WTC11 (cell line): ENCODE measurements around the gene RGMB.

Experiments
- EMX1 ChIP-seq: fragments of 250-450 bp; sonication (Bioruptor Pico); IDR thresholded peaks from 2 replicates; pipeline ENCODE4 v1.8.0; 2021; ENCODE audit warnings: mild to moderate bottlenecking
- SP1 ChIP-seq: sonication (generic); formaldehyde crosslinking; conservative IDR thresholded peaks from 2 replicates; pipeline ENCODE4 v1.8.1; 2022; ENCODE audit warnings: missing genetic modification reagents
- TF ChIP-seq, protein P1 (sequence below): fragments of 200-600 bp; IDR thresholded peaks from 2 replicates; pipeline ENCODE4 v1.8.0; 2022; ENCODE audit warnings: antibody characterized with exemption
- TF ChIP-seq, protein P2 (sequence below): sonication (generic); formaldehyde crosslinking; IDR thresholded peaks from 2 replicates; pipeline ENCODE4 v1.8.0; 2022; ENCODE audit warnings: mild to moderate bottlenecking, missing genetic modification reagents
- TF ChIP-seq, protein P3 (sequence below): sonication (generic); formaldehyde crosslinking; IDR thresholded peaks from 2 replicates; pipeline ENCODE4 v1.8.0; 2022; ENCODE audit warnings: mild to moderate bottlenecking, missing genetic modification reagents

DNA sequence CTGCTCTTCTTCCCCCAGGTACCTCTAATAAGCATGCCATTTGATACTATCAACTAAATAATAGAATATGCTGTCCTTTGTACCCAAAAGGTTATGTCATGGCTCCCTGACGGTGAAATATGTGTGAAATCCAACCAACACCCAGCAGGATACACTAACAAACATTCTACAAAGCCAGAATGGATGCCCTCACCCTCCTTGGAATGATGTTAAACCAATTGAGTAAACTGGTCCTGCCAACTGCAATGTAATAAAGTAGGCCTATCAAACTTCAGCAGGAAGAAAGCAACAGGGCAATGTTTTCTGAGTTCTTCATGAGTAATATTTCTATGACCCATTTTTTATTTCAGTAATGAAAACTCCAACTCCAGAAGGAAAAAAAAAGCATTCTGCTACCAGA lies 24.9 kb downstream of the RGMB start:
- TF ChIP-seq, protein P1, sequence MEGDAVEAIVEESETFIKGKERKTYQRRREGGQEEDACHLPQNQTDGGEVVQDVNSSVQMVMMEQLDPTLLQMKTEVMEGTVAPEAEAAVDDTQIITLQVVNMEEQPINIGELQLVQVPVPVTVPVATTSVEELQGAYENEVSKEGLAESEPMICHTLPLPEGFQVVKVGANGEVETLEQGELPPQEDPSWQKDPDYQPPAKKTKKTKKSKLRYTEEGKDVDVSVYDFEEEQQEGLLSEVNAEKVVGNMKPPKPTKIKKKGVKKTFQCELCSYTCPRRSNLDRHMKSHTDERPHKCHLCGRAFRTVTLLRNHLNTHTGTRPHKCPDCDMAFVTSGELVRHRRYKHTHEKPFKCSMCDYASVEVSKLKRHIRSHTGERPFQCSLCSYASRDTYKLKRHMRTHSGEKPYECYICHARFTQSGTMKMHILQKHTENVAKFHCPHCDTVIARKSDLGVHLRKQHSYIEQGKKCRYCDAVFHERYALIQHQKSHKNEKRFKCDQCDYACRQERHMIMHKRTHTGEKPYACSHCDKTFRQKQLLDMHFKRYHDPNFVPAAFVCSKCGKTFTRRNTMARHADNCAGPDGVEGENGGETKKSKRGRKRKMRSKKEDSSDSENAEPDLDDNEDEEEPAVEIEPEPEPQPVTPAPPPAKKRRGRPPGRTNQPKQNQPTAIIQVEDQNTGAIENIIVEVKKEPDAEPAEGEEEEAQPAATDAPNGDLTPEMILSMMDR = no peak
- no peak for TF ChIP-seq EMX1 (CRISPR knock-in tag)
- TF ChIP-seq, protein P2, sequence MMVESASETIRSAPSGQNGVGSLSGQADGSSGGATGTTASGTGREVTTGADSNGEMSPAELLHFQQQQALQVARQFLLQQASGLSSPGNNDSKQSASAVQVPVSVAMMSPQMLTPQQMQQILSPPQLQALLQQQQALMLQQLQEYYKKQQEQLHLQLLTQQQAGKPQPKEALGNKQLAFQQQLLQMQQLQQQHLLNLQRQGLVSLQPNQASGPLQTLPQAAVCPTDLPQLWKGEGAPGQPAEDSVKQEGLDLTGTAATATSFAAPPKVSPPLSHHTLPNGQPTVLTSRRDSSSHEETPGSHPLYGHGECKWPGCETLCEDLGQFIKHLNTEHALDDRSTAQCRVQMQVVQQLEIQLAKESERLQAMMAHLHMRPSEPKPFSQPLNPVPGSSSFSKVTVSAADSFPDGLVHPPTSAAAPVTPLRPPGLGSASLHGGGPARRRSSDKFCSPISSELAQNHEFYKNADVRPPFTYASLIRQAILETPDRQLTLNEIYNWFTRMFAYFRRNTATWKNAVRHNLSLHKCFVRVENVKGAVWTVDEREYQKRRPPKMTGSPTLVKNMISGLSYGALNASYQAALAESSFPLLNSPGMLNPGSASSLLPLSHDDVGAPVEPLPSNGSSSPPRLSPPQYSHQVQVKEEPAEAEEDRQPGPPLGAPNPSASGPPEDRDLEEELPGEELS = no peak
- TF ChIP-seq, protein P3, sequence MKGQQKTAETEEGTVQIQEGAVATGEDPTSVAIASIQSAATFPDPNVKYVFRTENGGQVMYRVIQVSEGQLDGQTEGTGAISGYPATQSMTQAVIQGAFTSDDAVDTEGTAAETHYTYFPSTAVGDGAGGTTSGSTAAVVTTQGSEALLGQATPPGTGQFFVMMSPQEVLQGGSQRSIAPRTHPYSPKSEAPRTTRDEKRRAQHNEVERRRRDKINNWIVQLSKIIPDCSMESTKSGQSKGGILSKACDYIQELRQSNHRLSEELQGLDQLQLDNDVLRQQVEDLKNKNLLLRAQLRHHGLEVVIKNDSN (CRISPR knock-in tag) = no peak
- TF ChIP-seq SP1 (CRISPR knock-in tag) = no peak
